Progenitor cell of endocrine pancreas (in vitro differentiated cells): ENCODE results near the gene KIF4B. TPM values are rescaled to one million over a fixed set of nuclear protein-coding genes. Genes with fewer than 3 reads are reported as not detected.

Experiments used
- DNase-seq: peaks from one replicate; pipeline ENCODE4 v3.0.0; 2021; ENCODE audit warnings: low spot score; ENCODE audit not compliant: unreplicated experiment
- H3K27ac Mint-ChIP-seq: 2 replicates; pipeline ENCODE4 v1.8.0; 2021; ENCODE audit warnings: mild to moderate bottlenecking, moderate library complexity, mixed read lengths
- H3K27me3 Mint-ChIP-seq: 2 replicates; pipeline ENCODE4 v1.8.0; 2021; ENCODE audit warnings: mixed read lengths
- H3K36me3 Mint-ChIP-seq: 2 replicates; pipeline ENCODE4 v1.8.0; 2022; ENCODE audit warnings: mixed read lengths; ENCODE audit not compliant: insufficient read depth
- H3K4me1 Mint-ChIP-seq: 2 replicates; pipeline ENCODE4 v1.8.0; 2021; ENCODE audit warnings: low read depth, mixed read lengths
- H3K4me3 Mint-ChIP-seq: 2 replicates; pipeline ENCODE4 v1.8.0; 2021; ENCODE audit warnings: low read depth, mild to moderate bottlenecking, moderate library complexity, mixed read lengths
- H3K9me3 Mint-ChIP-seq: 2 replicates; pipeline ENCODE4 v1.8.0; 2021; ENCODE audit warnings: low read depth, mixed read lengths
- CTCF ChIP-seq: fragments of 200-600 bp; sonication (generic); IDR thresholded peaks from one replicate; pipeline ENCODE4 v1.5.0; 2021; ENCODE audit warnings: antibody characterized with exemption, mild to moderate bottlenecking; ENCODE audit not compliant: unreplicated experiment
- total RNA-seq: library from RNA; stranded (reverse); gene quantifications from 2 replicates; pipeline ENCODE4 v1.2.1, GENCODE V29; 2021

Gene KIF4B
- total RNA-seq, 1 donor from 2014 or later = not detected

GRCh38 chr5:155021842-155022241, 8.3 kb downstream of the KIF4B start:
- Mint-ChIP-seq H3K36me3 (no peaks in the 10 kb centered on the region), H3K27me3 (no peaks in the 10 kb centered on the region), H3K9me3 (peaks cover 7% of the 10 kb centered on the region), H3K4me3 (no peak overlapping the region), H3K27ac (no peak overlapping the region), H3K4me1 (no peaks in the 10 kb centered on the region)
- no peak for DNase-seq
- TF ChIP-seq CTCF = no peak

- DNase-seq = no peak
- H3K4me1 Mint-ChIP-seq = no peaks in the 10 kb centered on the region
- H3K27me3 Mint-ChIP-seq = no peaks in the 10 kb centered on the region
- H3K4me3 Mint-ChIP-seq = no peak overlapping the region
- no peak overlapping the region for H3K27ac Mint-ChIP-seq
- H3K9me3 Mint-ChIP-seq = peaks cover 7% of the 10 kb centered on the region
- no peak for TF ChIP-seq CTCF
- no peaks in the 10 kb centered on the region for H3K36me3 Mint-ChIP-seq
Observed at GRCh38 chr5:155023320-155023719, 9.8 kb downstream of the KIF4B start.

- no peak for DNase-seq
- H3K4me3 Mint-ChIP-seq = no peak overlapping the region
- no peaks in the 10 kb centered on the region for H3K27me3 Mint-ChIP-seq
- TF ChIP-seq CTCF = no peak
- H3K9me3 Mint-ChIP-seq = no peaks in the 10 kb centered on the region
- no peaks in the 10 kb centered on the region for H3K36me3 Mint-ChIP-seq
- H3K27ac Mint-ChIP-seq = no peak overlapping the region
- H3K4me1 Mint-ChIP-seq = no peaks in the 10 kb centered on the region
Observed at GRCh38 chr5:155024015-155024414, 10.5 kb downstream of the KIF4B start.

GRCh38 chr5:155025895-155026294, 12.3 kb downstream of the KIF4B start:
- no peak for TF ChIP-seq CTCF
- Mint-ChIP-seq H3K4me3 (no peak overlapping the region), H3K9me3 (no peaks in the 10 kb centered on the region), H3K36me3 (no peaks in the 10 kb centered on the region), H3K27me3 (no peaks in the 10 kb centered on the region), H3K4me1 (no peaks in the 10 kb centered on the region), H3K27ac (no peak overlapping the region)
- no peak for DNase-seq

- H3K27ac Mint-ChIP-seq = no peak overlapping the region
- H3K9me3 Mint-ChIP-seq = no peaks in the 10 kb centered on the region
- TF ChIP-seq CTCF = peak; percentile 31
- H3K27me3 Mint-ChIP-seq = no peaks in the 10 kb centered on the region
- H3K4me1 Mint-ChIP-seq = no peaks in the 10 kb centered on the region
- no peak for DNase-seq
- H3K4me3 Mint-ChIP-seq = no peak overlapping the region
- H3K36me3 Mint-ChIP-seq = no peaks in the 10 kb centered on the region
Observed at GRCh38 chr5:155027993-155028629, 14.6 kb downstream of the KIF4B start.
